ENCODE data around the gene AKT1. TPM values are rescaled to one million over a fixed set of nuclear protein-coding genes. Genes with fewer than 3 reads are reported as not detected.

AKT1 gene
- total and polyA plus RNA-seq, 7 donors, result 86.2 to 180 (median 116) TPM

GRCh38 chr14:104808456-104808855 lies 12.9 kb upstream of the AKT1 start:
- Histone ChIP-seq H3K27me3 (no peaks in the 10 kb centered on the region), H3K4me3 (no peak overlapping the region), H3K36me3 (no peaks in the 10 kb centered on the region), H3K27ac (no peak overlapping the region), H3K4me1 (peaks cover 0 to 26% (median 10%) of the 10 kb centered on the region in 4 donors), H3K9me3 (no peaks in the 10 kb centered on the region)
- WGBS, 2 donors, result 79 to 86% methylated on average over 6 of the region's 6 CpGs
- TF ChIP-seq EP300 (IDR thresholded peaks at IDR 0.05) (no peak), POLR2A (IDR thresholded peaks at IDR 0.05) (no peak), CTCF (IDR thresholded peaks at IDR 0.05) (no peak), POLR2AphosphoS5 (IDR thresholded peaks at IDR 0.05) (no peak)
- DNase-seq, result no peak
- intact Hi-C loops (cut with DNase I), result no loop called here

GRCh38 chr14:104806625-104807465 lies 11.3 kb upstream of the AKT1 start:
- H3K36me3 ChIP-seq, result no peaks in the 10 kb centered on the region
- peaks cover 0 to 42% (median 25%) of the 10 kb centered on the region in 4 donors for H3K4me1 ChIP-seq
- intact Hi-C loops (cut with DNase I), result no loop called here
- TF ChIP-seq CTCF (IDR thresholded peaks at IDR 0.05), result no peak
- no peak for TF ChIP-seq EP300 (IDR thresholded peaks at IDR 0.05)
- no peak for TF ChIP-seq POLR2AphosphoS5 (IDR thresholded peaks at IDR 0.05)
- no peak for TF ChIP-seq POLR2A (IDR thresholded peaks at IDR 0.05)
- DNase-seq, result no peak
- 88% methylated on average over 10 of the region's 10 CpGs for WGBS, 2 donors
- H3K4me3 ChIP-seq, result no peak overlapping the region
- no peak overlapping the region for H3K27ac ChIP-seq
- no peaks in the 10 kb centered on the region for H3K9me3 ChIP-seq
- no peaks in the 10 kb centered on the region for H3K27me3 ChIP-seq

GRCh38 chr14:104805941-104806624 lies 10.5 kb upstream of the AKT1 start:
- no peaks in the 10 kb centered on the region for H3K27me3 ChIP-seq
- no peaks in the 10 kb centered on the region for H3K9me3 ChIP-seq
- H3K36me3 ChIP-seq, result no peaks in the 10 kb centered on the region
- H3K27ac ChIP-seq, result no peak overlapping the region
- H3K4me3 ChIP-seq, result no peak overlapping the region
- intact Hi-C loops (cut with DNase I), result no loop called here
- TF ChIP-seq POLR2A (IDR thresholded peaks at IDR 0.05) (no peak), CTCF (IDR thresholded peaks at IDR 0.05) (no peak), EP300 (IDR thresholded peaks at IDR 0.05) (no peak), POLR2AphosphoS5 (IDR thresholded peaks at IDR 0.05) (no peak)
- H3K4me1 ChIP-seq, result peaks cover 0 to 49% (median 33%) of the 10 kb centered on the region in 4 donors
- no peak for DNase-seq
- 71 to 84% methylated on average over 14 of the region's 14 CpGs for WGBS, 2 donors

- WGBS, 2 donors, result 52 to 56% methylated on average over 3 of the region's 3 CpGs
- Histone ChIP-seq H3K4me1 (peaks cover 0 to 52% (median 34%) of the 10 kb centered on the region in 4 donors), H3K27ac (no peak overlapping the region)
These were observed 9.8 kb upstream of the AKT1 start for GRCh38 chr14:104805326-104805678.

More at GRCh38 chr14:104805326-104805678, 9.8 kb upstream of the AKT1 start:
- Histone ChIP-seq H3K4me3 (no peak overlapping the region), H3K27me3 (no peaks in the 10 kb centered on the region), H3K36me3 (no peaks in the 10 kb centered on the region), H3K9me3 (no peaks in the 10 kb centered on the region)
- DNase-seq, result no peak
- TF ChIP-seq CTCF (IDR thresholded peaks at IDR 0.05) (no peak), EP300 (IDR thresholded peaks at IDR 0.05) (no peak), POLR2AphosphoS5 (IDR thresholded peaks at IDR 0.05) (no peak), POLR2A (IDR thresholded peaks at IDR 0.05) (no peak)
- intact Hi-C loops (cut with DNase I), result no loop called here
